ENCODE measurements around the gene DGKK. TPM values are rescaled to one million over a fixed set of nuclear protein-coding genes. Genes with fewer than 3 reads are reported as not detected.
"Not testable (repeated sequence)": the region's sequence is repeated elsewhere in the genome, so short reads cannot be mapped to it uniquely, and the experiment has no call there.

DGKK gene
- total and polyA plus RNA-seq, 4 donors, result 2.9 TPM; not detected in 3

DNA sequence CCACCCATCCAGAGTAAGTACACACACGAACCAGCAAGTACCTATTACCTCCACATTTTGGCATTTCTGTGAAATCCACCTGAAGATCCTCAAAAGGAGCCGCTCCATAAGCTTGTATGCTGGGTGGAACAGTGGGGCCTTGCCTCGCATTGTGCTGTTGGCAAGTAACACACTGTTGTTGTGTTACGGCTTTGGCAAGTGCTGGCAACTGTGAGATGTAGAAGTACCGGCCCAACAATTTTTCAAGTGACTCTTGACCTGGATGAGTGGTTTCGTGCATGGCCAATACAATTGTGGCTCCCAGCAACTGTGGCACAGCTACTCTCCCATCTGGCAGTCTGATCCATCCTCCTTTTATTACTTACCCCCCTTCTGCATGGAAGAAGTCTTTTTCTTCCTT is 137.3 kb downstream of the DGKK start:
- Histone ChIP-seq H3K4me3 (ENCODE audit: low read depth in 1 of 3, low read length in 3 of 3) (no peak overlapping the region), H3K9ac (ENCODE audit: low read depth in 1 of 2, low read length in 2 of 2) (no peak overlapping the region), H3K36me3 (ENCODE audit: control insufficient read depth in 4 of 4, insufficient read depth in 3 of 4, low read depth in 1 of 4, low read length in 3 of 4) (no peaks in the 10 kb centered on the region), H3K27me3 (ENCODE audit: control insufficient read depth in 4 of 4, insufficient read depth in 4 of 4, low read length in 3 of 4) (peaks cover 0 to 4% (median 0%) of the 10 kb centered on the region in 4 donors), H3K9me3 (ENCODE audit: control insufficient read depth in 4 of 4, low read length in 3 of 4) (no peaks in the 10 kb centered on the region), H3K27ac (ENCODE audit: low read depth in 1 of 2, low read length in 2 of 2) (no peak overlapping the region), H3K4me1 (ENCODE audit: control insufficient read depth in 4 of 4, insufficient read depth in 4 of 4, low read length in 3 of 4) (no peaks in the 10 kb centered on the region)
- DNase-seq (ENCODE audit: low spot score), result no peak
- TF ChIP-seq YY1 (IDR thresholded peaks at IDR 0.05) (no peak), JUND (IDR thresholded peaks at IDR 0.05) (no peak), RXRA (IDR thresholded peaks at IDR 0.05) (no peak), GABPA (IDR thresholded peaks at IDR 0.05 in 1 of 2, conservative IDR thresholded peaks at IDR 0.05 in 1 of 2) (no peak), EGR1 (IDR thresholded peaks at IDR 0.05; ENCODE audit: low read depth in 2 of 2) (no peak), TAF1 (conservative IDR thresholded peaks at IDR 0.05) (no peak), HNF4A (conservative IDR thresholded peaks at IDR 0.05) (no peak), SP1 (IDR thresholded peaks at IDR 0.05) (no peak), NR2F2 (IDR thresholded peaks at IDR 0.05) (no peak), RAD21 (IDR thresholded peaks at IDR 0.05) (no peak), FOXA2 (IDR thresholded peaks at IDR 0.05) (no peak), FOXA1 (IDR thresholded peaks at IDR 0.05) (no peak), HNF4G (IDR thresholded peaks at IDR 0.05) (no peak)
- TF ChIP-seq, protein P1, sequence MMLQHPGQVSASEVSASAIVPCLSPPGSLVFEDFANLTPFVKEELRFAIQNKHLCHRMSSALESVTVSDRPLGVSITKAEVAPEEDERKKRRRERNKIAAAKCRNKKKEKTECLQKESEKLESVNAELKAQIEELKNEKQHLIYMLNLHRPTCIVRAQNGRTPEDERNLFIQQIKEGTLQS (IDR thresholded peaks at IDR 0.05), result no peak
- TF ChIP-seq, protein P2, sequence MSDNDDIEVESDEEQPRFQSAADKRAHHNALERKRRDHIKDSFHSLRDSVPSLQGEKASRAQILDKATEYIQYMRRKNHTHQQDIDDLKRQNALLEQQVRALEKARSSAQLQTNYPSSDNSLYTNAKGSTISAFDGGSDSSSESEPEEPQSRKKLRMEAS (IDR thresholded peaks at IDR 0.05), result no peak
- TF ChIP-seq, protein P3, sequence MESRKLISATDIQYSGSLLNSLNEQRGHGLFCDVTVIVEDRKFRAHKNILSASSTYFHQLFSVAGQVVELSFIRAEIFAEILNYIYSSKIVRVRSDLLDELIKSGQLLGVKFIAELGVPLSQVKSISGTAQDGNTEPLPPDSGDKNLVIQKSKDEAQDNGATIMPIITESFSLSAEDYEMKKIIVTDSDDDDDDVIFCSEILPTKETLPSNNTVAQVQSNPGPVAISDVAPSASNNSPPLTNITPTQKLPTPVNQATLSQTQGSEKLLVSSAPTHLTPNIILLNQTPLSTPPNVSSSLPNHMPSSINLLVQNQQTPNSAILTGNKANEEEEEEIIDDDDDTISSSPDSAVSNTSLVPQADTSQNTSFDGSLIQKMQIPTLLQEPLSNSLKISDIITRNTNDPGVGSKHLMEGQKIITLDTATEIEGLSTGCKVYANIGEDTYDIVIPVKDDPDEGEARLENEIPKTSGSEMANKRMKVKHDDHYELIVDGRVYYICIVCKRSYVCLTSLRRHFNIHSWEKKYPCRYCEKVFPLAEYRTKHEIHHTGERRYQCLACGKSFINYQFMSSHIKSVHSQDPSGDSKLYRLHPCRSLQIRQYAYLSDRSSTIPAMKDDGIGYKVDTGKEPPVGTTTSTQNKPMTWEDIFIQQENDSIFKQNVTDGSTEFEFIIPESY (IDR thresholded peaks at IDR 0.05), result no peak
- TF ChIP-seq, protein P4, sequence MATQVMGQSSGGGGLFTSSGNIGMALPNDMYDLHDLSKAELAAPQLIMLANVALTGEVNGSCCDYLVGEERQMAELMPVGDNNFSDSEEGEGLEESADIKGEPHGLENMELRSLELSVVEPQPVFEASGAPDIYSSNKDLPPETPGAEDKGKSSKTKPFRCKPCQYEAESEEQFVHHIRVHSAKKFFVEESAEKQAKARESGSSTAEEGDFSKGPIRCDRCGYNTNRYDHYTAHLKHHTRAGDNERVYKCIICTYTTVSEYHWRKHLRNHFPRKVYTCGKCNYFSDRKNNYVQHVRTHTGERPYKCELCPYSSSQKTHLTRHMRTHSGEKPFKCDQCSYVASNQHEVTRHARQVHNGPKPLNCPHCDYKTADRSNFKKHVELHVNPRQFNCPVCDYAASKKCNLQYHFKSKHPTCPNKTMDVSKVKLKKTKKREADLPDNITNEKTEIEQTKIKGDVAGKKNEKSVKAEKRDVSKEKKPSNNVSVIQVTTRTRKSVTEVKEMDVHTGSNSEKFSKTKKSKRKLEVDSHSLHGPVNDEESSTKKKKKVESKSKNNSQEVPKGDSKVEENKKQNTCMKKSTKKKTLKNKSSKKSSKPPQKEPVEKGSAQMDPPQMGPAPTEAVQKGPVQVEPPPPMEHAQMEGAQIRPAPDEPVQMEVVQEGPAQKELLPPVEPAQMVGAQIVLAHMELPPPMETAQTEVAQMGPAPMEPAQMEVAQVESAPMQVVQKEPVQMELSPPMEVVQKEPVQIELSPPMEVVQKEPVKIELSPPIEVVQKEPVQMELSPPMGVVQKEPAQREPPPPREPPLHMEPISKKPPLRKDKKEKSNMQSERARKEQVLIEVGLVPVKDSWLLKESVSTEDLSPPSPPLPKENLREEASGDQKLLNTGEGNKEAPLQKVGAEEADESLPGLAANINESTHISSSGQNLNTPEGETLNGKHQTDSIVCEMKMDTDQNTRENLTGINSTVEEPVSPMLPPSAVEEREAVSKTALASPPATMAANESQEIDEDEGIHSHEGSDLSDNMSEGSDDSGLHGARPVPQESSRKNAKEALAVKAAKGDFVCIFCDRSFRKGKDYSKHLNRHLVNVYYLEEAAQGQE (IDR thresholded peaks at IDR 0.05), result no peak
- TF ChIP-seq, protein P5, sequence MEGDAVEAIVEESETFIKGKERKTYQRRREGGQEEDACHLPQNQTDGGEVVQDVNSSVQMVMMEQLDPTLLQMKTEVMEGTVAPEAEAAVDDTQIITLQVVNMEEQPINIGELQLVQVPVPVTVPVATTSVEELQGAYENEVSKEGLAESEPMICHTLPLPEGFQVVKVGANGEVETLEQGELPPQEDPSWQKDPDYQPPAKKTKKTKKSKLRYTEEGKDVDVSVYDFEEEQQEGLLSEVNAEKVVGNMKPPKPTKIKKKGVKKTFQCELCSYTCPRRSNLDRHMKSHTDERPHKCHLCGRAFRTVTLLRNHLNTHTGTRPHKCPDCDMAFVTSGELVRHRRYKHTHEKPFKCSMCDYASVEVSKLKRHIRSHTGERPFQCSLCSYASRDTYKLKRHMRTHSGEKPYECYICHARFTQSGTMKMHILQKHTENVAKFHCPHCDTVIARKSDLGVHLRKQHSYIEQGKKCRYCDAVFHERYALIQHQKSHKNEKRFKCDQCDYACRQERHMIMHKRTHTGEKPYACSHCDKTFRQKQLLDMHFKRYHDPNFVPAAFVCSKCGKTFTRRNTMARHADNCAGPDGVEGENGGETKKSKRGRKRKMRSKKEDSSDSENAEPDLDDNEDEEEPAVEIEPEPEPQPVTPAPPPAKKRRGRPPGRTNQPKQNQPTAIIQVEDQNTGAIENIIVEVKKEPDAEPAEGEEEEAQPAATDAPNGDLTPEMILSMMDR (IDR thresholded peaks at IDR 0.05; ENCODE audit: low read depth, low read length, missing input control), result no peak
- WGBS, result 90% methylated on average over 6 of the region's 6 CpGs

DNA sequence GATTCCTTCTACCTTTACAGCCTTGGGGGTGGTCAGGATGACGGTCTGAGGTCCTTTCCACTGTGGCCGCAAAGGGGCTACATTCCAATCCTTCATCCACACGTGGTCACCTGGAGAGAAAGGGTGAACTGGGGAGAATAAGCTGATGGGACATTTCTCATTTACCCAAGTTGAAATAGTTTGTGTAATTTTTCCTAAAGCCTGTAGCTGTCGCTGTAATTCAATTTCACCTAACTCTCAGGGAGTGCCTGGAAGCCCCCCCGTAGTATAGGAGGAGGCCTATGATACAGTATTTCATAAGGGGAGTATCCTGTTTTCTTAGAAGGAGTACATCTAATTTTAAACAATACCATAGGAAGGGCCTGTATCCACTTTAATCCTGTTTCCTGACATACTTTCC is 138.0 kb downstream of the DGKK start:
- H3K4me1 ChIP-seq (ENCODE audit: control insufficient read depth in 4 of 4, insufficient read depth in 4 of 4, low read length in 3 of 4); H3K27me3 ChIP-seq (ENCODE audit: control insufficient read depth in 4 of 4, insufficient read depth in 4 of 4, low read length in 3 of 4); DNase-seq (ENCODE audit: low spot score); H3K9ac ChIP-seq (ENCODE audit: low read depth in 1 of 2, low read length in 2 of 2); H3K4me3 ChIP-seq (ENCODE audit: low read depth in 1 of 3, low read length in 3 of 3); H3K27ac ChIP-seq (ENCODE audit: low read depth in 1 of 2, low read length in 2 of 2); H3K9me3 ChIP-seq (ENCODE audit: control insufficient read depth in 4 of 4, low read length in 3 of 4); H3K36me3 ChIP-seq (ENCODE audit: control insufficient read depth in 4 of 4, insufficient read depth in 3 of 4, low read depth in 1 of 4, low read length in 3 of 4): not testable (repeated sequence)
- whole genome bisulfite sequencing, result 48% methylated on average over 5 of the region's 5 CpGs

Measured in liver (tissue), 9 donors.